Loucy (cell line): ENCODE measurements around the gene MYH14.

Source experiments
- H2AFZ ChIP-seq: fragments of 200-600 bp; sonication (generic); 2 replicates; pipeline ENCODE4 v1.6.0; 2016; ENCODE audit warnings: antibody characterized with exemption, mild to moderate bottlenecking, low read length, moderate library complexity
- H3F3A ChIP-seq: fragments of 200-600 bp; 2 replicates; pipeline ENCODE4 v1.6.0; 2016; ENCODE audit warnings: antibody characterized with exemption, low read depth, mild to moderate bottlenecking
- H3K27me3 ChIP-seq: fragments of 200-600 bp; sonication (generic); 2 replicates; pipeline ENCODE4 v1.6.1; 2014; ENCODE audit warnings: low read length, mild to moderate bottlenecking; ENCODE audit not compliant: insufficient read depth, poor library complexity, severe bottlenecking
- H3K36me3 ChIP-seq: fragments of 200-600 bp; sonication (generic); 2 replicates; pipeline ENCODE4 v1.6.1; 2016; ENCODE audit warnings: low read length; ENCODE audit not compliant: insufficient read depth
- H3K4me1 ChIP-seq: fragments of 200-600 bp; sonication (generic); 2 replicates; pipeline ENCODE4 v1.5.1; 2014; ENCODE audit warnings: low read length, mild to moderate bottlenecking; ENCODE audit not compliant: insufficient read depth, poor library complexity, severe bottlenecking
- H3K4me2 ChIP-seq: fragments of 200-600 bp; sonication (generic); 2 replicates; pipeline ENCODE4 v1.6.0; 2014; ENCODE audit warnings: antibody characterized with exemption, low read length, low read depth, mild to moderate bottlenecking; ENCODE audit not compliant: poor library complexity, severe bottlenecking
- H3K4me3 ChIP-seq: fragments of 200-600 bp; sonication (generic); 2 replicates; pipeline ENCODE4 v1.5.1; 2014; ENCODE audit warnings: low read length, mild to moderate bottlenecking, mixed read lengths; ENCODE audit not compliant: poor library complexity, severe bottlenecking
- H3K79me2 ChIP-seq: fragments of 200-600 bp; sonication (generic); 2 replicates; pipeline ENCODE4 v1.6.1; 2014; ENCODE audit warnings: low read length; ENCODE audit not compliant: insufficient read depth
- H3K9ac ChIP-seq: fragments of 200-600 bp; sonication (generic); 2 replicates; pipeline ENCODE4 v1.6.0; 2014; ENCODE audit warnings: mild to moderate bottlenecking, low read depth, low read length, moderate library complexity; ENCODE audit not compliant: poor library complexity, severe bottlenecking
- H3K9me2 ChIP-seq: fragments of 200-600 bp; sonication (generic); replicated peaks from 2 replicates; pipeline ENCODE4 v1.6.1; 2016; ENCODE audit warnings: low read depth, low read length, mixed read lengths
- H3K9me3 ChIP-seq: fragments of 200-600 bp; sonication (generic); 2 replicates; pipeline ENCODE4 v1.6.1; 2014; ENCODE audit warnings: mild to moderate bottlenecking, antibody characterized with exemption, low read length, low read depth; ENCODE audit not compliant: insufficient read depth
- H4K20me1 ChIP-seq: fragments of 200-600 bp; sonication (generic); 2 replicates; pipeline ENCODE4 v1.6.0; 2014; ENCODE audit warnings: antibody characterized with exemption, low read length, mild to moderate bottlenecking; ENCODE audit not compliant: insufficient read depth, poor library complexity, severe bottlenecking
- CTCF ChIP-seq: fragments of 200-600 bp; sonication (generic); conservative IDR thresholded peaks from 2 replicates; pipeline ENCODE4 v1.5.1; 2014; ENCODE audit warnings: mild to moderate bottlenecking, antibody characterized with exemption, low read length
- EZH2phosphoT487 ChIP-seq: fragments of 200-600 bp; IDR thresholded peaks from 2 replicates; pipeline ENCODE4 v1.6.1; 2018; ENCODE audit warnings: antibody characterized with exemption, mild to moderate bottlenecking, moderate library complexity, borderline replicate concordance

The MYH14 gene

DNA sequence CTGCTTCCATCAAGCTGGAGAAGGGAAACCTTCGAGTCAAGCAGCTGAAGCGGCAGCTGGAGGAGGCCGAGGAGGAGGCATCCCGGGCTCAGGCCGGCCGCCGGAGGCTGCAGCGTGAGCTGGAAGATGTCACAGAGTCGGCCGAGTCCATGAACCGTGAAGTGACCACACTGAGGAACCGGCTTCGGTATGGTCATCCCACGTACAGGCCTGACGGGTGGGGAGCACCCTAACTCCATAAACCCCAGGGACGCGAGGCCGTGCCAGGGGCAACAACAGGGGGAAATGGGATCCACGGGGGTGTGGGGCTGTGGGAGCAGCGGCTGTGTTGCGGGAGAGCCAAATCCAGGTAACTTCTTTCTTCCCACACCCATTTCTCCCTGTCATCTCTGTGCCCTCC, 105.6 kb downstream of the MYH14 start:
- H3K9ac ChIP-seq = no peak overlapping the region
- H3K27me3 ChIP-seq = no peaks in the 10 kb centered on the region
- no peaks in the 10 kb centered on the region for H3K9me2 ChIP-seq
- H4K20me1 ChIP-seq = no peaks in the 10 kb centered on the region
- no peak overlapping the region for H2AFZ ChIP-seq
- H3F3A ChIP-seq = no peaks in the 10 kb centered on the region
- TF ChIP-seq EZH2phosphoT487 (no peak), CTCF (no peak)
- no peaks in the 10 kb centered on the region for H3K4me1 ChIP-seq
- no peak overlapping the region for H3K4me3 ChIP-seq
- no peaks in the 10 kb centered on the region for H3K36me3 ChIP-seq
- H3K4me2 ChIP-seq = no peak overlapping the region
- no peaks in the 10 kb centered on the region for H3K79me2 ChIP-seq
- H3K9me3 ChIP-seq = peaks cover 6% of the 10 kb centered on the region; the same call in 1 of the 2 replicates

GRCh38 chr19:50309396-50310125, 106.1 kb downstream of the MYH14 start:
- Histone ChIP-seq H3K9me3 (peaks cover 6% of the 10 kb centered on the region; the same call in 1 of the 2 replicates), H3K4me3 (no peak overlapping the region), H3F3A (no peaks in the 10 kb centered on the region), H3K27me3 (no peaks in the 10 kb centered on the region), H3K36me3 (no peaks in the 10 kb centered on the region), H3K4me1 (no peaks in the 10 kb centered on the region), H3K9me2 (no peaks in the 10 kb centered on the region), H3K79me2 (no peaks in the 10 kb centered on the region), H3K9ac (no peak overlapping the region), H4K20me1 (no peaks in the 10 kb centered on the region), H3K4me2 (no peak overlapping the region), H2AFZ (no peak overlapping the region)
- TF ChIP-seq CTCF (no peak), EZH2phosphoT487 (no peak)

DNA sequence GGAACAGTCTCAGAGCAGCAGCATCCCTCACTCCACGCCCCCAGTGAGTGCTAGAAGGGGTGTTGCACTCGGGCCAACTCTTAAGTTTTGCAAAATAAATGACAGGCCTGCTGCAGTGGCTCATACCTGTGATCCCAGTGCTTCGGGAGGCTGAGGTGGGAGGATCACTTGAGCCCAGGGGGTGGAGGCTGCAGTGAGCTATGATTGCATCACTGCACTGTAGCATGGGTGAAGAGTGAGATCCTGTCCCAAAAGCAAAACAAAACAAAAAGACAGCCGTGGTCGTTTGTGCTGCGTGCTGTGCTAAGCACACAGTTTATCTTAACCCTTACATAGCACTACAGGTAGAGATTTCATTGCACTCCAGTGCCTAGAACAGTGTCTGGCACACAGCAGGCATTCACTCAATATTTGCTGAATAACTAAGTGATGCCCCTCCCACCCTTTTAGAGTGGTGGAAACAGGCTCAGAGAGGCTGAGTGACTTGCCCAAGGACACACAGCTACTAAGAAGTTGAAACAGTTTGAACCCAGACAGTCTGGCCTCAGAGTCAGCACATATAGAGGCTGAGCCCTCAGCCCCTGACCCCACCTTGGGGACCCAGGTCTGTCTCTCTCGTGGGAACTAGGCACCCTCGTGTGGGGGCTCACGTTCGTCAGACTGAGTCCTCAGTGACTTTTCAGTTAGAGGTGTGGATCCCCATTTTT, 107.5 kb downstream of the MYH14 start:
- TF ChIP-seq CTCF = no peak
- no peak for TF ChIP-seq EZH2phosphoT487
- Histone ChIP-seq H3K9me3 (peaks cover 6% of the 10 kb centered on the region; the same call in 1 of the 2 replicates), H3K27me3 (no peaks in the 10 kb centered on the region)

More for the DNA sequence above, 107.5 kb downstream of the MYH14 start:
- Histone ChIP-seq H3K79me2 (no peaks in the 10 kb centered on the region), H3F3A (no peaks in the 10 kb centered on the region), H3K4me1 (no peaks in the 10 kb centered on the region), H2AFZ (no peak overlapping the region), H4K20me1 (no peaks in the 10 kb centered on the region), H3K4me2 (no peak overlapping the region), H3K4me3 (no peak overlapping the region), H3K9me2 (no peaks in the 10 kb centered on the region), H3K9ac (no peak overlapping the region), H3K36me3 (no peaks in the 10 kb centered on the region)
